Globus pallidus (tissue), 1 donor: Measurements from ENCODE around the gene MYO15B.

Experiments used
- DNase-seq: peaks from one replicate; pipeline ENCODE4 v3.0.0-alpha.2; 2015; ENCODE audit warnings: low spot score

MYO15B gene

GRCh38 chr17:75665981-75666380 is 78.4 kb downstream of the MYO15B start:
- no peak for DNase-seq

GRCh38 chr17:75666959-75667790 is 79.6 kb downstream of the MYO15B start, which contains the start of the genes RECQL5 and SAP30BP:
TSS of gene RECQL5 (minus strand) at chr17:75667154. CDS start at chr17:75666557, 597 bp downstream.
TSS of gene SAP30BP (plus strand) at chr17:75667338. CDS start at chr17:75667373, 35 bp downstream.
- peak; percentile 98 for DNase-seq

GRCh38 chr17:75667825-75668224 is 80.2 kb downstream of the MYO15B start:
- DNase-seq = no peak

- DNase-seq = no peak
Measured at GRCh38 chr17:75668489-75668888, 80.9 kb downstream of the MYO15B start.

- no peak for DNase-seq
Measured at GRCh38 chr17:75670868-75671267, 83.3 kb downstream of the MYO15B start.

GRCh38 chr17:75672011-75672410 is 84.4 kb downstream of the MYO15B start:
- DNase-seq = no peak

GRCh38 chr17:75673487-75673886 is 85.9 kb downstream of the MYO15B start:
- no peak for DNase-seq
